GM23338 (cell line): ENCODE measurements around the gene LDHD. TPM values are rescaled to one million over a fixed set of nuclear protein-coding genes. Genes with fewer than 3 reads are reported as not detected.

Source experiments
- ATAC-seq: fragments of 200-7000 bp; cut with Tn5 transposase; 3 replicates; pipeline ENCODE4 v1.9.1; 2020
- DNase-seq: peaks from one replicate; pipeline ENCODE4 v3.0.0-alpha.2; 2015; ENCODE audit warnings: low spot score
- H2AFZ ChIP-seq: fragments of 200-600 bp; sonication (generic); 2 replicates; pipeline ENCODE4 v1.8.0; 2016; ENCODE audit warnings: antibody characterized with exemption, mild to moderate bottlenecking, moderate library complexity
- H3F3A ChIP-seq: fragments of 200-600 bp; sonication (generic); replicated peaks from 2 replicates; pipeline ENCODE4 v1.8.0; 2017; ENCODE audit warnings: antibody characterized with exemption, mixed run types, low read depth
- H3K27ac ChIP-seq: fragments of 200-600 bp; sonication (generic); 2 replicates; pipeline ENCODE4 v1.6.1; 2016; ENCODE audit warnings: low read depth
- H3K27me3 ChIP-seq: fragments of 200-600 bp; sonication (generic); 2 replicates; pipeline ENCODE4 v1.8.0; 2016; ENCODE audit warnings: mild to moderate bottlenecking, mixed run types, moderate library complexity; ENCODE audit not compliant: insufficient read depth
- H3K36me3 ChIP-seq: fragments of 200-600 bp; sonication (generic); 2 replicates; pipeline ENCODE4 v1.8.0; 2016; ENCODE audit warnings: mild to moderate bottlenecking; ENCODE audit not compliant: insufficient read depth
- H3K4me1 ChIP-seq: fragments of 200-600 bp; sonication (generic); 2 replicates; pipeline ENCODE4 v1.8.0; 2016; ENCODE audit warnings: mild to moderate bottlenecking, moderate library complexity; ENCODE audit not compliant: insufficient read depth
- H3K4me2 ChIP-seq: fragments of 200-600 bp; sonication (generic); 2 replicates; pipeline ENCODE4 v1.7.1; 2017; ENCODE audit warnings: mixed run types
- H3K4me3 ChIP-seq: fragments of 200-600 bp; sonication (generic); 2 replicates; pipeline ENCODE4 v1.6.1; 2016; ENCODE audit warnings: mixed run types
- H3K79me2 ChIP-seq: fragments of 200-600 bp; sonication (generic); replicated peaks from 2 replicates; pipeline ENCODE4 v1.8.0; 2017; ENCODE audit warnings: mild to moderate bottlenecking; ENCODE audit not compliant: insufficient read depth
- H3K9me2 ChIP-seq: fragments of 200-600 bp; sonication (generic); 2 replicates; pipeline ENCODE4 v1.8.0; 2017; ENCODE audit not compliant: insufficient read depth
- H4K20me1 ChIP-seq: fragments of 200-600 bp; sonication (generic); replicated peaks from 2 replicates; pipeline ENCODE4 v1.8.0; 2017; ENCODE audit warnings: mild to moderate bottlenecking; ENCODE audit not compliant: insufficient read depth
- H3K27ac Mint-ChIP-seq: 2 replicates; pipeline ENCODE4 v1.8.0; 2020; ENCODE audit warnings: inconsistent platforms, mild to moderate bottlenecking, moderate library complexity, mixed read lengths
- H3K27me3 Mint-ChIP-seq: 3 replicates; pipeline ENCODE4 v1.8.0; 2022; ENCODE audit warnings: low read depth, mild to moderate bottlenecking, moderate library complexity, mixed read lengths, inconsistent platforms; ENCODE audit not compliant: insufficient read depth, poor library complexity
- H3K36me3 Mint-ChIP-seq: 3 replicates; pipeline ENCODE4 v1.8.0; 2021; ENCODE audit warnings: low read depth, mild to moderate bottlenecking, inconsistent platforms, moderate library complexity, mixed read lengths
- H3K4me1 Mint-ChIP-seq: 3 replicates; pipeline ENCODE4 v1.8.0; 2020; ENCODE audit warnings: mild to moderate bottlenecking, inconsistent platforms, mixed read lengths
- H3K4me3 Mint-ChIP-seq: 3 replicates; pipeline ENCODE4 v1.8.0; 2021; ENCODE audit warnings: moderate library complexity, mild to moderate bottlenecking, inconsistent platforms, mixed read lengths
- H3K9me3 Mint-ChIP-seq: 3 replicates; pipeline ENCODE4 v1.8.0; 2020; ENCODE audit warnings: moderate library complexity, mild to moderate bottlenecking, inconsistent platforms, mixed read lengths
- CREB1 ChIP-seq: fragments of 250-450 bp; sonication (Bioruptor Pico); IDR thresholded peaks from 2 replicates; pipeline ENCODE4 v1.5.0; 2020; ENCODE audit warnings: low read depth, mild to moderate bottlenecking, moderate library complexity
- EZH2 ChIP-seq: fragments of 200-600 bp; sonication (generic); IDR thresholded peaks from one replicate; pipeline ENCODE4 v1.8.0; 2017; ENCODE audit warnings: antibody characterized with exemption, mild to moderate bottlenecking, low read depth; ENCODE audit not compliant: unreplicated experiment
- POLR2AphosphoS5 ChIP-seq: IDR thresholded peaks from 2 replicates; pipeline ENCODE4 v1.6.1; 2016; ENCODE audit warnings: antibody characterized with exemption, low read depth
- ZNF114 ChIP-seq: fragments of 250-450 bp; sonication (Bioruptor Pico); IDR thresholded peaks from 2 replicates; pipeline ENCODE4 v1.5.0; 2020; ENCODE audit warnings: mild to moderate bottlenecking, moderate library complexity
- polyA plus RNA-seq: library from polyadenylated mRNA; unstranded; fragments of >200 nt; fragmentation: Nextera tagmentation; extraction: Ambion mirVana; gene quantifications from 2 replicates; pipeline ENCODE4 v1.2.1, GENCODE V29; 2016
- total RNA-seq: library from RNA; depleted of rRNA; stranded (reverse); fragments of >200 nt; shearing (Covaris generic); gene quantifications from 2 replicates; pipeline ENCODE4 v1.2.3, GENCODE V29; 2014
- TF ChIP-seq, protein P1 (sequence below): fragments of 250-450 bp; sonication (Bioruptor Pico); IDR thresholded peaks from 2 replicates; pipeline ENCODE4 v1.5.0; 2020; ENCODE audit warnings: mild to moderate bottlenecking, moderate library complexity
- TF ChIP-seq, protein P2 (sequence below), 2 experiments: fragments of 200-600 bp in 1 of 2; sonication (generic) in 1 of 2; conservative IDR thresholded peaks; 2 replicates each; pipeline versions ENCODE4 v1.5.1 to v1.6.1; 2016 to 2017; ENCODE audit warnings: antibody characterized with exemption in 2 of 2, low read depth in 2 of 2, mild to moderate bottlenecking in 2 of 2, moderate library complexity in 1 of 2

The LDHD gene
- total and polyA plus RNA-seq, 2 experiments from 2014 or later, result 5.0 to 7.7 TPM

DNA sequence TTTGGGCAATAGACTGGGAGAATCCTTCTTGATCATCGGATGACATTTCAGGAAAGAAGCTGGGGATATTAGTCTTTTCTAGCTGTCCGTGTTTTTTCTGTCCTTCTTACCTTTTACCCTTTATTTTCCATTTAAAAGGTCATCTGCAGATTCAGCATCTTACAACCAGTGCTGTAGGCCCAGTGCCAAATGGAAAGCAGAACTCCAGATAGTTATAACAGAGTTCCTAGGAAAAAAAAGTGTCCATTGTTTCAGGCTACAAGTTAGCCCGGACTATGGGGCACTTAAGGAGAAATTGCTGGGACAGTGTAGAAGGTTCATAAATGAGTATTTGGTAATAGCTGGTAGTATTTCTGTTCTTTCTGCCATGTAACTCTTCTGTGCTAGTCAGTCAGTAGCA is 28.4 kb downstream of the LDHD start (continued):
- TF ChIP-seq, protein P1, sequence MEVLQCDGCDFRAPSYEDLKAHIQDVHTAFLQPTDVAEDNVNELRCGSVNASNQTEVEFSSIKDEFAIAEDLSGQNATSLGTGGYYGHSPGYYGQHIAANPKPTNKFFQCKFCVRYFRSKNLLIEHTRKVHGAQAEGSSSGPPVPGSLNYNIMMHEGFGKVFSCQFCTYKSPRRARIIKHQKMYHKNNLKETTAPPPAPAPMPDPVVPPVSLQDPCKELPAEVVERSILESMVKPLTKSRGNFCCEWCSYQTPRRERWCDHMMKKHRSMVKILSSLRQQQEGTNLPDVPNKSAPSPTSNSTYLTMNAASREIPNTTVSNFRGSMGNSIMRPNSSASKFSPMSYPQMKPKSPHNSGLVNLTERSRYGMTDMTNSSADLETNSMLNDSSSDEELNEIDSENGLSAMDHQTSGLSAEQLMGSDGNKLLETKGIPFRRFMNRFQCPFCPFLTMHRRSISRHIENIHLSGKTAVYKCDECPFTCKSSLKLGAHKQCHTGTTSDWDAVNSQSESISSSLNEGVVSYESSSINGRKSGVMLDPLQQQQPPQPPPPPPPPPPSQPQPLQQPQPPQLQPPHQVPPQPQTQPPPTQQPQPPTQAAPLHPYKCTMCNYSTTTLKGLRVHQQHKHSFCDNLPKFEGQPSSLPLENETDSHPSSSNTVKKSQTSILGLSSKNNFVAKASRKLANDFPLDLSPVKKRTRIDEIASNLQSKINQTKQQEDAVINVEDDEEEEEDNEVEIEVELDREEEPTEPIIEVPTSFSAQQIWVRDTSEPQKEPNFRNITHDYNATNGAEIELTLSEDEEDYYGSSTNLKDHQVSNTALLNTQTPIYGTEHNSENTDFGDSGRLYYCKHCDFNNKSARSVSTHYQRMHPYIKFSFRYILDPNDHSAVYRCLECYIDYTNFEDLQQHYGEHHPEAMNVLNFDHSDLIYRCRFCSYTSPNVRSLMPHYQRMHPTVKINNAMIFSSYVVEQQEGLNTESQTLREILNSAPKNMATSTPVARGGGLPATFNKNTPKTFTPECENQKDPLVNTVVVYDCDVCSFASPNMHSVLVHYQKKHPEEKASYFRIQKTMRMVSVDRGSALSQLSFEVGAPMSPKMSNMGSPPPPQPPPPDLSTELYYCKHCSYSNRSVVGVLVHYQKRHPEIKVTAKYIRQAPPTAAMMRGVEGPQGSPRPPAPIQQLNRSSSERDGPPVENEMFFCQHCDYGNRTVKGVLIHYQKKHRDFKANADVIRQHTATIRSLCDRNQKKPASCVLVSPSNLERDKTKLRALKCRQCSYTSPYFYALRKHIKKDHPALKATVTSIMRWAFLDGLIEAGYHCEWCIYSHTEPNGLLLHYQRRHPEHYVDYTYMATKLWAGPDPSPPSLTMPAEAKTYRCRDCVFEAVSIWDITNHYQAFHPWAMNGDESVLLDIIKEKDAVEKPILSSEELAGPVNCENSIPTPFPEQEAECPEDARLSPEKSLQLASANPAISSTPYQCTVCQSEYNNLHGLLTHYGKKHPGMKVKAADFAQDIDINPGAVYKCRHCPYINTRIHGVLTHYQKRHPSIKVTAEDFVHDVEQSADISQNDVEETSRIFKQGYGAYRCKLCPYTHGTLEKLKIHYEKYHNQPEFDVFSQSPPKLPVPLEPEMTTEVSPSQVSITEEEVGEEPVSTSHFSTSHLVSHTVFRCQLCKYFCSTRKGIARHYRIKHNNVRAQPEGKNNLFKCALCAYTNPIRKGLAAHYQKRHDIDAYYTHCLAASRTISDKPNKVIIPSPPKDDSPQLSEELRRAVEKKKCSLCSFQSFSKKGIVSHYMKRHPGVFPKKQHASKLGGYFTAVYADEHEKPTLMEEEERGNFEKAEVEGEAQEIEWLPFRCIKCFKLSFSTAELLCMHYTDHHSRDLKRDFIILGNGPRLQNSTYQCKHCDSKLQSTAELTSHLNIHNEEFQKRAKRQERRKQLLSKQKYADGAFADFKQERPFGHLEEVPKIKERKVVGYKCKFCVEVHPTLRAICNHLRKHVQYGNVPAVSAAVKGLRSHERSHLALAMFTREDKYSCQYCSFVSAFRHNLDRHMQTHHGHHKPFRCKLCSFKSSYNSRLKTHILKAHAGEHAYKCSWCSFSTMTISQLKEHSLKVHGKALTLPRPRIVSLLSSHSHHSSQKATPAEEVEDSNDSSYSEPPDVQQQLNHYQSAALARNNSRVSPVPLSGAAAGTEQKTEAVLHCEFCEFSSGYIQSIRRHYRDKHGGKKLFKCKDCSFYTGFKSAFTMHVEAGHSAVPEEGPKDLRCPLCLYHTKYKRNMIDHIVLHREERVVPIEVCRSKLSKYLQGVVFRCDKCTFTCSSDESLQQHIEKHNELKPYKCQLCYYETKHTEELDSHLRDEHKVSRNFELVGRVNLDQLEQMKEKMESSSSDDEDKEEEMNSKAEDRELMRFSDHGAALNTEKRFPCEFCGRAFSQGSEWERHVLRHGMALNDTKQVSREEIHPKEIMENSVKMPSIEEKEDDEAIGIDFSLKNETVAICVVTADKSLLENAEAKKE (CRISPR knock-in tag), result no peak
- TF ChIP-seq, protein P2, sequence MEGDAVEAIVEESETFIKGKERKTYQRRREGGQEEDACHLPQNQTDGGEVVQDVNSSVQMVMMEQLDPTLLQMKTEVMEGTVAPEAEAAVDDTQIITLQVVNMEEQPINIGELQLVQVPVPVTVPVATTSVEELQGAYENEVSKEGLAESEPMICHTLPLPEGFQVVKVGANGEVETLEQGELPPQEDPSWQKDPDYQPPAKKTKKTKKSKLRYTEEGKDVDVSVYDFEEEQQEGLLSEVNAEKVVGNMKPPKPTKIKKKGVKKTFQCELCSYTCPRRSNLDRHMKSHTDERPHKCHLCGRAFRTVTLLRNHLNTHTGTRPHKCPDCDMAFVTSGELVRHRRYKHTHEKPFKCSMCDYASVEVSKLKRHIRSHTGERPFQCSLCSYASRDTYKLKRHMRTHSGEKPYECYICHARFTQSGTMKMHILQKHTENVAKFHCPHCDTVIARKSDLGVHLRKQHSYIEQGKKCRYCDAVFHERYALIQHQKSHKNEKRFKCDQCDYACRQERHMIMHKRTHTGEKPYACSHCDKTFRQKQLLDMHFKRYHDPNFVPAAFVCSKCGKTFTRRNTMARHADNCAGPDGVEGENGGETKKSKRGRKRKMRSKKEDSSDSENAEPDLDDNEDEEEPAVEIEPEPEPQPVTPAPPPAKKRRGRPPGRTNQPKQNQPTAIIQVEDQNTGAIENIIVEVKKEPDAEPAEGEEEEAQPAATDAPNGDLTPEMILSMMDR (conservative IDR thresholded peaks at IDR 0.05; ENCODE audit: low read depth in 2 of 2), result no peak
- TF ChIP-seq POLR2AphosphoS5 (no peak), EZH2 (no peak), ZNF114 (CRISPR knock-in tag) (no peak), CREB1 (no peak)

DNA sequence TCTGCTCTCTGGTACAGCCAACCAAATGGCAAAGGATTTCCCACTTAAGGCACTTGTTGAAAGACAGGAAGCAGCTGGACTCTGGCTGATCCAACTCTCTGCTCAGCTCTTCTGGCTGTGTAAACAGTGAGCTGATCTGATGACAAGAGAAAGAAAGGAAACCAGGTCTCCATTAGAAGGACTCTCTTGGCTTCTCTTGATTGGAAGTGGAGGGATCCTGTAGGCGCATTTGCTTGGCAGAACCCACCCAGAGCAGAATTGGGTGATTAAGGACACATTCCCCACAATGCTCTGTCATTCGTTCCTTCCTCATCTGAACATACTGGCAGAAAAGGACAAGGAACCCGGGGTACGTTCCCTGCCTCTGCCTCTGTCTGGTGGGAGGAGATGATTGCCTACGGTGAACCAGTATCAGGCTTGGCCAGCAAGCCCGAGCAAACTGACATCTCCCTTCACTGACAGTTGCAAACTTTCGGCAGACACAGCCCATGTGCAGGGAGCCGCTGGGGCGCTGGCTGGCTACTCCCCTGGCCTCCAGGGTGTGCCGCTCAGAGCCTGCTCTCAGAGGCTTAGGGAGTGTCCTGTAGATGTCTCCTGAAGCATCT is 29.1 kb downstream of the LDHD start:
- peaks cover 97% of the 10 kb centered on the region for H3K79me2 ChIP-seq
- ATAC-seq (peak; percentile 80), DNase-seq (no peak)
- Mint-ChIP-seq H3K4me3 (no peak overlapping the region), H3K36me3 (peaks cover 2% of the 10 kb centered on the region; the same call in 1 of the 3 replicates), H3K27me3 (peaks cover 7% of the 10 kb centered on the region), H3K9me3 (no peaks in the 10 kb centered on the region), H3K4me1 (peaks cover 34% of the 10 kb centered on the region), H3K27ac (no peak overlapping the region)
- TF ChIP-seq, protein P2 (conservative IDR thresholded peaks at IDR 0.05; ENCODE audit: low read depth in 2 of 2), result 0 out of 4 replicates have a peak, but pooled peaks of 1 of the 2 experiments have one; percentile 11
- no peak for TF ChIP-seq EZH2
- no peak overlapping the region for H3K4me3 ChIP-seq
- H3K27ac ChIP-seq, result peak overlapping the region; percentile 45; the same call in 1 of the 2 replicates
- no peaks in the 10 kb centered on the region for H3K27me3 ChIP-seq
- H2AFZ ChIP-seq, result no peak overlapping the region
- peaks cover 12% of the 10 kb centered on the region for H4K20me1 ChIP-seq
- H3F3A ChIP-seq, result 0 out of 2 replicates have a peak, but pooled peaks cover 8% of the 10 kb centered on the region
- no peak overlapping the region for H3K4me2 ChIP-seq
- H3K9me2 ChIP-seq, result no peaks in the 10 kb centered on the region
- H3K36me3 ChIP-seq, result 0 out of 2 replicates have a peak, but pooled peaks cover 2% of the 10 kb centered on the region
- peaks cover 21% of the 10 kb centered on the region for H3K4me1 ChIP-seq
